MCF 10A (cell line): ENCODE measurements around the gene TNFAIP3. TPM values are rescaled to one million over a fixed set of nuclear protein-coding genes. Genes with fewer than 3 reads are reported as not detected.
A peak's percentile ranks its signal among the peaks of the same experiment; 100 is the strongest.

Source experiments
- BruUV-seq: library from RNA; stranded (reverse); fragments of 400-500 nt; replicated peaks from 2 replicates; lab custom pipeline; 2021; lab: Mats Ljungman, UMichigan
- CTCF ChIA-PET: fragments of 300-600 bp; sonication (Branson Sonifier 250); formaldehyde crosslinking; extraction: SDS; loops from one replicate; lab custom pipeline; 2021; ENCODE audit warnings: antibody characterized with exemption, inconsistent platforms; lab: Yijun Ruan, JAX
- POLR2A ChIA-PET: fragments of 300-600, 350-650 bp; sonication (Branson Sonifier 250); formaldehyde crosslinking; extraction: SDS; loops from one replicate; lab custom pipeline; 2020; ENCODE audit warnings: antibody characterized with exemption, inconsistent platforms; lab: Yijun Ruan, JAX
- DNase-seq: peaks from one replicate; pipeline ENCODE4 v3.0.0-alpha.2; 2018; ENCODE audit not compliant: unreplicated experiment
- H3K27ac Mint-ChIP-seq: one replicate; pipeline ENCODE4 v1.8.0; 2022; ENCODE audit warnings: mild to moderate bottlenecking, low read depth, mixed read lengths; ENCODE audit not compliant: unreplicated experiment
- H3K27me3 Mint-ChIP-seq: one replicate; pipeline ENCODE4 v1.8.0; 2022; ENCODE audit warnings: mixed read lengths; ENCODE audit not compliant: insufficient read depth, unreplicated experiment
- H3K36me3 Mint-ChIP-seq: one replicate; pipeline ENCODE4 v1.8.0; 2022; ENCODE audit warnings: mild to moderate bottlenecking, moderate library complexity, mixed read lengths; ENCODE audit not compliant: insufficient read depth, unreplicated experiment
- H3K4me1 Mint-ChIP-seq: one replicate; pipeline ENCODE4 v1.8.0; 2022; ENCODE audit warnings: mixed read lengths; ENCODE audit not compliant: insufficient read depth, unreplicated experiment
- H3K4me3 Mint-ChIP-seq: one replicate; pipeline ENCODE4 v1.8.0; 2022; ENCODE audit warnings: mild to moderate bottlenecking, moderate library complexity, mixed read lengths; ENCODE audit not compliant: unreplicated experiment
- H3K9me3 Mint-ChIP-seq: one replicate; pipeline ENCODE4 v1.8.0; 2022; ENCODE audit warnings: mixed read lengths; ENCODE audit not compliant: unreplicated experiment
- intact Hi-C: fragments of 100-400 bp; cut with micrococcal nuclease; formaldehyde crosslinking; loops from 2 replicates; pipeline ENCODE4 v1.14.1; 2022
- total RNA-seq: library from RNA; stranded (reverse); gene quantifications from 2 replicates; pipeline ENCODE4 v1.2.3, GENCODE V29; 2022
- TF ChIP-seq, protein P1 (sequence below): fragments of 200-600 bp; IDR thresholded peaks from one replicate; pipeline ENCODE4 v1.8.0; 2022; ENCODE audit warnings: antibody characterized with exemption, mild to moderate bottlenecking; ENCODE audit not compliant: unreplicated experiment

Gene TNFAIP3
- total RNA-seq, 1 experiment from 2014 or later = 52.8 TPM

DNA sequence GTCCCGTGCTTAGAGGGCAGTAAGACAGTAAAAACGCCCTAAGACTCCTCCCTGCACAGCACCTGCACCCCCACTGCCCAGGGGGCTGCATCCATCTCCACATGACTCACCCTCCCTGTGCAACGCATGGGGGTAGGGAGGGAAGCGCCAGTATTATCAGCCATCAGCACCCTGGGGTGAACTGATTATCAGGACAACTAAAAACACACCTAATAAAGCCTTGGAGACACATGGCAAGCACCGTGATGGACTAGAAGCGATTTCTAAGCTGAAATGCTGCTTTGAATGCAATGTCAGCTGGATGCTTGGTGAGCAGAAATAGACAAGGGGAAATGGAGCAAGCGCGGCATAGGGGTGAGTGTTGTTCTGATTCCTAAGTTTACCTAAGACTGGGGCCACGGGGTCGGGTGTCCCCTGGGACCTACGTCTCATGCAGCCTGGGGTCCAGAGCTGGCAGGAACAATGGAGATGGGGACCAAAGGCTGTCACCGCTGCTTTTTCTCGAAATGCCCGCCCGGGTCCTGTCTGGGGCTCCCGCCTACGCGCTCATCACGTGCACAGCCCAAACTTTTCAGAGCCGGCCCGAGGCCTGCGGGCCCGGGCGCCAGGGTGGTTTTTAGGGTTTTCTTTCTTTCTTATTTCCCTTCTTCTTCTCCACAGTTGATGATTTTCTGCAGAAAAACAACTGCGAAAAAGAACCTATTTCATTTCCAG is 702 bp upstream of the TNFAIP3 start:
- Mint-ChIP-seq H3K4me1 (peaks cover 17% of the 10 kb centered on the region), H3K27ac (peak overlapping the region; percentile 89), H3K27me3 (no peaks in the 10 kb centered on the region), H3K9me3 (no peaks in the 10 kb centered on the region), H3K4me3 (peak overlapping the region; percentile 72), H3K36me3 (peaks cover 27% of the 10 kb centered on the region)
- BruUV-seq = TSS peak; percentile 69
- CTCF ChIA-PET = interaction anchor here (0.6 to 2.8 kb wide), 21 partner anchors 8 to 219 kb away, joined by 3 to 23 read pairs (median 4); no protein-coding TSS in a partner anchor
- TF ChIP-seq, protein P1, sequence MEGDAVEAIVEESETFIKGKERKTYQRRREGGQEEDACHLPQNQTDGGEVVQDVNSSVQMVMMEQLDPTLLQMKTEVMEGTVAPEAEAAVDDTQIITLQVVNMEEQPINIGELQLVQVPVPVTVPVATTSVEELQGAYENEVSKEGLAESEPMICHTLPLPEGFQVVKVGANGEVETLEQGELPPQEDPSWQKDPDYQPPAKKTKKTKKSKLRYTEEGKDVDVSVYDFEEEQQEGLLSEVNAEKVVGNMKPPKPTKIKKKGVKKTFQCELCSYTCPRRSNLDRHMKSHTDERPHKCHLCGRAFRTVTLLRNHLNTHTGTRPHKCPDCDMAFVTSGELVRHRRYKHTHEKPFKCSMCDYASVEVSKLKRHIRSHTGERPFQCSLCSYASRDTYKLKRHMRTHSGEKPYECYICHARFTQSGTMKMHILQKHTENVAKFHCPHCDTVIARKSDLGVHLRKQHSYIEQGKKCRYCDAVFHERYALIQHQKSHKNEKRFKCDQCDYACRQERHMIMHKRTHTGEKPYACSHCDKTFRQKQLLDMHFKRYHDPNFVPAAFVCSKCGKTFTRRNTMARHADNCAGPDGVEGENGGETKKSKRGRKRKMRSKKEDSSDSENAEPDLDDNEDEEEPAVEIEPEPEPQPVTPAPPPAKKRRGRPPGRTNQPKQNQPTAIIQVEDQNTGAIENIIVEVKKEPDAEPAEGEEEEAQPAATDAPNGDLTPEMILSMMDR = no peak
- intact Hi-C loops = loop anchor here (2.0 kb wide), 1 partner anchor 34 kb away; no protein-coding TSS in a partner anchor
- peak; percentile 52 for DNase-seq
- POLR2A ChIA-PET = interaction anchor here (0.6 to 10.3 kb wide), 23 partner anchors 8 to 239 kb away, joined by 3 to 127 read pairs (median 6); no protein-coding TSS in a partner anchor

DNA sequence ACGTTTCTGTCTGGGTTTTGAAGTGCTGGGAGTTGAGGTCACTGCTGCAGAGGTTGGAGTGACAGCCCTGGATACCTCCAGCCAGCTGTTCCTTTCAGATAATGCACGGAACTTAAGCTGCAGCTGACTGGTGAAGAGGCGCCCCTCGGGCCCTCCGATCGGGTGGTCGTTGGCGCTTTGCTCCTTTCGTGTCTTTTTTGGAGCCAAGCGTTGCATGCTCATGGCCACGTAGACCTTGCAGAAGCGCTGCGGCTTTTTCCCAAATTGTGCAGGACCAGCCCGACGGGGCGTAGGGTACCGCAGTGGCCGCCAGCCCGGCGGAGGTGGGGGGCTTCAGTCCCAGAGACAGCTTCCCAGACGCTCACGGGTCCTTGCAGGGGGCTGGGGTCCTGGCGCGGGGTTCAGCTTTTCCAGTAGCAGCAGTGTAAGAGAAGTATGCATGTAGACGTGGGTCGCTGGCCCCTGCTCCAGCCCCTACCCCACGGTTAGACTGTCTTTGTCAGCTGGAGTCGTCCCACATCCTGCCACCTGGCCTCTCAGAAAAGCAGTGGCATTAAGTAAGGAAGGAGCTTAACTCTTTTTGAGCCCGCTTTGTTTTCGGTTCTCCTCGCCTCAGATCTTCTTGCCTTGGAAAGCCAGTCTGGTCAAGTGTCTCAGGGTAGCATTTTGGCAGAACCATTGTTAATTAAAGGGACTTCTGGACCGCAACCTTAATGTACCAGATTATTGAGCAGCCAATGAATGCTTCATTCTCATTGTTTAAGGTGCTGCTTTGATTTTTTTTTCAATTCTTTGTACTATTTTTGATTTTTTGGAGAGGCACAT is 838 bp downstream of the TNFAIP3 start:
- Mint-ChIP-seq H3K9me3 (no peaks in the 10 kb centered on the region), H3K27ac (peak overlapping the region; percentile 89), H3K27me3 (no peaks in the 10 kb centered on the region), H3K4me3 (peak overlapping the region; percentile 72), H3K4me1 (peaks cover 19% of the 10 kb centered on the region), H3K36me3 (peaks cover 43% of the 10 kb centered on the region)
- TF ChIP-seq, protein P1 = no peak
- POLR2A ChIA-PET = interaction anchor here (0.5 to 10.3 kb wide), 31 partner anchors 9 to 817 kb away, joined by 3 to 127 read pairs (median 5); no protein-coding TSS in a partner anchor
- DNase-seq = peak; percentile 36
- BruUV-seq = no TSS peak
- CTCF ChIA-PET = interaction anchor here (0.5 to 7.3 kb wide), 29 partner anchors 9 to 1195 kb away, joined by 3 to 112 read pairs (median 4); no protein-coding TSS in a partner anchor
- intact Hi-C loops = loop anchor here (1.0 to 2.0 kb wide), 4 partner anchors 35 to 160 kb away; no protein-coding TSS in a partner anchor

DNA sequence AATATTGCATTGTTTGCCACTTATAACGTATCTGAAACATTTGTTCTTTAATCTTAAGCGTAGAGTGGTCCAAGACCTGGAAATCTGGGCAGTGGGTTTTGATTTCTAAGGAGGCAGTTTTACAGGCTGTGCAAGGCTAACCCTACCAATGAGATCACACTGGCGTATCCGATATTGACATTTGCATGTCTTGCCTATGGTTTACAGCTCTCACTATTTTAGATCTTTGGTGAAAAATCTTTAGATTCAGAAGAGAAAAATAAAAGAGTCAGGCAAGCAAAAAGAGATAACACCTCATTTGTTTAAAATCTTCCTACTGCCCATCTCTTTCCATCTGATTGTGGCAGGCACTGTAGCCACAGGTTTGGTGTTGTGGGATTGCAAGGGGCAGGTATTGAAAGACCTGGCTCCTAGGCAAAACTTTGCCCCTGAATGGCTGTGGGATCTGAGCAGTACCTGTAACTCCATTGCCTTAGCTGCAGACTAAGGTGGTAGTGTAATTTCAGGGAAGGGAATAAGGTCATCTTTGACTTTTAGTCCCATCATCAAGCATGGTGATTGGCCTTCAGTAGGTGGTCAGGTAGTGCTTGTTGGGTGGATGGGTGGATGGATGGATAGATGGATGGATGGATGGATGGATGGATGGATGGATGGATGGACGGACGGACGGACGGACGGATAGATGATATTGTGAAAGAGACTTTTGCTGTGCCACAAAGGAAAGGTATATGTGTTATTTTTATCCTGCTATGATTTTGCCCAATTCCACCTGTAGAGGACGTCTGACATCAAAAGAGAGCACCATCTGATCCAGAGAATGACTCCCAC is 1.9 kb downstream of the TNFAIP3 start:
- Mint-ChIP-seq H3K4me1 (peaks cover 19% of the 10 kb centered on the region), H3K36me3 (peaks cover 53% of the 10 kb centered on the region), H3K27ac (peak overlapping the region; percentile 89), H3K4me3 (peak overlapping the region; percentile 72), H3K9me3 (no peaks in the 10 kb centered on the region), H3K27me3 (no peaks in the 10 kb centered on the region)
- intact Hi-C loops = loop anchor here (1.0 to 2.0 kb wide), 3 partner anchors 76 to 140 kb away; no protein-coding TSS in a partner anchor
- TSS peak; percentile 16 for BruUV-seq
- TF ChIP-seq, protein P1 = peak; percentile 23
- no peak for DNase-seq
- CTCF ChIA-PET = interaction anchor here (0.5 to 7.3 kb wide), 13 partner anchors 8 to 703 kb away, joined by 3 to 112 read pairs (median 5); no protein-coding TSS in a partner anchor
- POLR2A ChIA-PET = interaction anchor here (0.5 to 10.3 kb wide), 24 partner anchors 44 to 1026 kb away, joined by 3 to 127 read pairs (median 4); no protein-coding TSS in a partner anchor
